ENCODE results near the gene CELSR1.
A peak's percentile ranks its signal among the peaks of the same experiment; 100 is the strongest.
"Not testable (repeated sequence)": the region's sequence is repeated elsewhere in the genome, so short reads cannot be mapped to it uniquely, and the experiment has no call there.

Gene CELSR1

DNA sequence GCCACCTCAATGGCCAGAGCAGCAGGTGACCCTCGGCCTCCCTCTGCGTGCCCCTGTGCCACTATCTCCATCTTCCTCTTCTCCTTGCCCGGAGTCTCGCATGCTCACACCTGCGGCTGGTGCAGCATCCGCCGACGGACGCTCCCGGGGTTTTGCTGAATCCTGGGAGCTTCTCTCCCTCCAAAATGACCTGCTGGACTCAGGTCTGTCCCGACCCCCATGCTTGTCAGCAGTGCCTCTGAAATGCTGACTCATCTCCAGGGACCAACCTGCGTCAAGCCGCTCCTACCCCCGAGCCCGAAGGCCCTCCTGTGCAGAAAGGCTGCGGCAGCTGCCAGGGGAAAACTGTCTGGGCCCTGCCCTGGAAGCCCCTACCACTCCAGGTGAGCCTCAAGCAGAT lies 58.4 kb downstream of the CELSR1 start:
- DNase-seq (ENCODE audit: low spot score): no peak

- no peak for DNase-seq (ENCODE audit: low spot score)
These were observed 59.3 kb downstream of the CELSR1 start for GRCh38 chr22:46478083-46478551.

DNA sequence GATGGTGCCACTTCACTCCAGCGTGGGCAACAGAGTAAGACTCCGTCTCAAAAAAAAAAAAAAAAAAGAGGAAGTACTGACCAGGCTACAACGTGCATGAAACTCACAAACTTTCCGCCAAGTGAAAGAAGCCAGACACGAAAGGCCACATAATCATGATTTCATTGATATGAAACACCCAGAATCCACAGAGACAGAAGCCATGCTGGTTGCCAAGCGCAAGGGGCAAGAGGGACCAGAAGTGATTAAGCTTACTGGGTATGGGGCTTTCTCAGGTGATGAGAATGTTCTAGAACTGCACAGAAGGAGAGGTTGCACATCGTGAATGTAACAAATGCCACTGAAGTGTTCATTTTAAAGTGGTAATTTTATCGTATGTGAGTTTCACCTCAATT lies 60.9 kb downstream of the CELSR1 start:
- no peak for DNase-seq (ENCODE audit: low spot score)

DNA sequence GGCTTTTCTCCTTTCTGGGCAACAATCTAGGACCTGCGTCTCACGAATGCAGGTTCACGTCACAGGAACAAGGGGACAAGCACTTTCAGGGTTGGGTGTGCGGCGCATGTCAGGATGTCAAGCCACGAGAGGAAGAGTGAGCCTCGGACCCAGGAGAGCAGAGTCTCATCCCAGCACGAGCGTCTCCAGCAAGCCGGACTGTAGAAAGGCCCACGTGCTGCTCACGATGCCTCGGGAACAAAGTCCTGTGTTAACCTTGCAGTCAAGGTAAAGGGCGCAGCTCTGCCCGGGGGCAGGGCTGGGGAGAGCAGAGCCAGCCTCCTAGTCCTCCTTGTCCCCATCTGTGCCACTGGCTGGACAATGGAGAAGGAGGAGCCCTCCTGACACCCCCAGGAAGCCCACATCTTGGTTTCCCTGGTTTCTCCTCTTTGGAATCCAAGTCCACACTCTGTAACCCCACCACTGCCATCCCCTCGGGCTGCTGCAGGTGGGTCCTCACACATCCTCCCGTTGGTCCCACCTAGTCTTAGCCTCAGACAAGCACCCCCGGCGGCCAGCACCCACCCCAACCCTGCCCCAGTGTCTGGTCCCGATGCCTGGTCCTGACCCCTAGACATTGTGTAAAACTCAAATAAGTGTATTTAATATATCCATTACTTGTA lies 63.4 kb downstream of the CELSR1 start:
- DNase-seq (ENCODE audit: low spot score): no peak

GRCh38 chr22:46473021-46473779 lies 64.2 kb downstream of the CELSR1 start:
- DNase-seq (ENCODE audit: low spot score): no peak

- no peak for DNase-seq (ENCODE audit: low spot score)
These were observed 64.8 kb downstream of the CELSR1 start for GRCh38 chr22:46472722-46473016.

DNA sequence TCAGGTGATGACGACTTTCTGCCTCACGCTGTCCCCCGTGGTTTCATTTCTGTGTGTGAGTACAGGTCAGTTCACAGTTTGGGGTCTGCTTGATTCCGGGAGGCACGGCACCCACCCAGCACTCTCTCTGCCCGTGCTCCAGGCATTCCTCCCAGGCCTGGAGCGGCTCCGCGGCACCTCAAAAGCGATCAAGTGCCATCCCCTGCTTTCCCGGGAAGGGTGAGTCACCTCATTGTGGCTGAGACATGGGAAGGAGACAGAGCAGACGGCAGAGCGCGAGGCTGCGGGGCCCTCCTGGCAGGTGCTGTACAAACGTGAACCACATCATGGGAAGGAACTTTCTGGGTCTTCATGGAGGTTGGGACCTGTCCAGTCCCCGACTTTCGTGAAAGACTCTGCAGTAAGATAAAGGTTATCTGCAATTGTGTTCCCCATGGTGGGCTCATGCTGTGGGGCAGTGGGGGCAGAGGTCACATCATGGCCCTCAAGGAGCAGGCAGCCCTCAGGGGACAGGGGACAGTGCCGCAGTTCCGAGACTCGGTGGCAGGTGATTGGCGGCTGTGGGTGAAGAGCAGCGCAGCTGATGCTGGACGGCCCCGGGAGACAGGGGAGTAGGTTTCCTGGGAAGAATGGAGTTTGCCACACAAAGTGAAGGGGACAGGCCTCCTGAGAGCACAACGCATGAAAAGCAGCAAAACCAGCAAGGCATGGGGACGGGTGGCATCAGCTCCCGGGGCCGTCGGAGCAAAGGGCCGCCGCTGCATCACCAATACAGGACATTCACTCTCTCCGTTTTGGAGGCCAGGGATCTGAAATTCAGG lies 65.3 kb downstream of the CELSR1 start:
- no peak for DNase-seq (ENCODE audit: low spot score)

GRCh38 chr22:46471330-46471729 lies 66.1 kb downstream of the CELSR1 start:
- not testable (repeated sequence) for DNase-seq (ENCODE audit: low spot score)

GRCh38 chr22:46469711-46470110 lies 67.7 kb downstream of the CELSR1 start:
- no peak for DNase-seq (ENCODE audit: low spot score)

- no peak for DNase-seq (ENCODE audit: low spot score)
These were observed 70.4 kb downstream of the CELSR1 start for GRCh38 chr22:46467006-46467405.

DNA sequence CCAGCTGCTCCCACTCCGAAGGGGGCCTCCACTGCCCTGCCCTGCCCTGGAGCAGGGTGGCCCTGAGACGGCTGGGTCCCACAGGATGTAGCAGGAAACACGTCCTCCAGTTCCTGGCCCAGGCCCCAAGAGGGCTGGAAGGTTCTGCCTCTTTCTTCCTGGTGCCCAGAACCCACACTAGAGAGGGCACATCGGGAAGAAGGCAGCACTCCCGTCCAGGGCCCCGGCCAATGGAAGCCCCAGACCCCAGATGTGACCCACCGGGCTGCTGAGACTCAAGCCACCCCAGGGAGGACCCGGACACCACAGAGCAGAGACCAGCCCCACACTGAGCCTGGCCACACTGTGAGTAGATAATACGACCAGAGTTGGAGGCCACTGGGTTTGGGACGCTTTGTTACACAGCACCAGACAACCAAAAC lies 71.2 kb downstream of the CELSR1 start:
- DNase-seq (ENCODE audit: low spot score): no peak

GRCh38 chr22:46465793-46466192 lies 71.6 kb downstream of the CELSR1 start:
- no peak for DNase-seq (ENCODE audit: low spot score)

- DNase-seq (ENCODE audit: low spot score): no peak
These were observed 72.1 kb downstream of the CELSR1 start for GRCh38 chr22:46465345-46465720.

DNA sequence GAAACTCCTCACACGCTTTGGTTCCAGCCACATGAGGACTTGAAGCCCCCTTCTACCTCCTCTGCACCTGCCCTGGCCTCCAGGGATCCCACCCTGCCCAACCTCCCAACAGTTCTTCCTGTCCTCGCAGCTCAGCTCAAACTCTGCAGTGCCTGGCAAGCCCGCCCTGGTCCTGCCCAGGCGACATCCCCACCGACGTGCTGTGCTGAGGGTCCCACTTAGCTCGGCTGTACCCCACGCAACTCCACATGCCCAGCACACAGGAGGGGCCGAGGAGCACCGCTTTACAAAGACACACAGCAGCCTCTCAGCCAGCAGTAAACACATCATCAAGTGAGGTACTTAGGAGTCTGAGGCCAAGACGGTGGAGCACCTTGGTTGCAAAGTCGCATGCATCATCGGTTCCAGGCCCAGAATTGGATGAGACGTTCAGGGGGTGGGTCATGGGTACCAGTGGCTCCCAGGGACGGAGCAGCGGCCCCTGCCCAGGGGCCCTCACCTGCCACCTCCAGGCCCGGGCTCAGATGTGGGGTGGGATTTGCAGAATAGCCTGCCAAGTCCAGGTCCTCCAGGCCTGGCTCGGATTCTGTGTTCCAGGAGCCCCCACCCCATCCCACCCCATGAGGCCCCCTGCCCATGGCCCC lies 72.6 kb downstream of the CELSR1 start:
- DNase-seq (ENCODE audit: low spot score): no peak

- DNase-seq (ENCODE audit: low spot score): no peak
These were observed 73.1 kb downstream of the CELSR1 start for GRCh38 chr22:46464296-46464695.

GRCh38 chr22:46463435-46464227 lies 73.8 kb downstream of the CELSR1 start:
- DNase-seq (ENCODE audit: low spot score): no peak

DNA sequence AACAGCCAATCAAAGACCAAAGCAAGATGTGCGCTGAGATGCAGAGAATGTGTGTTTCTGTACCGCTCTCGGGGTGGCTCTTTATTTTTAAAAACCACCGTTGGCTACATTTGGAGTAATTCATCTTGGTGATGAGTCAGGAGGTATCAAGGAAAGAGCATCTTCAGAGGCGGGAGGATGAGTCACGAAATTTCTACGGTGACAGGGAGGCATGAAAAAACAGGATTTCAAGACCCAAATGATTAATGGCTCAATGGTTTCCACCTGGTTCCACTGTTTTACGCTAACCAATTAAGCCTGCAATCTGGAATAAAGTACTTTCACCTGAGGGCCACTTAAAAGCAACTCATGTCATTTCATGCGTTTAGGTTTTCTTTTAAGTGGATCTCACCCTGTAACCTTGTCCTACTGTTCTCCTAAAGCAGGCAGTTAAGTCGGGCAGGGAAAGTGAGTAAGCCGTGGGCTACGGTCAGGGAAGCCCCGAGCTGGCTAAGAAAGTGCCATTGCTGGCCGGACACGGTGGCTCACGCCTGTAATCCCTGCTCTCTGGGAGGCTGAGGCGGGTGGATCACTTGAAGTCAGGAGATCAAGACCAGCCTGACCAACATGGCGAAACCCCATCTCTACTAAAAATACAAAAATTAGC lies 74.6 kb downstream of the CELSR1 start:
- peak; percentile 69 for DNase-seq (ENCODE audit: low spot score)

DNA sequence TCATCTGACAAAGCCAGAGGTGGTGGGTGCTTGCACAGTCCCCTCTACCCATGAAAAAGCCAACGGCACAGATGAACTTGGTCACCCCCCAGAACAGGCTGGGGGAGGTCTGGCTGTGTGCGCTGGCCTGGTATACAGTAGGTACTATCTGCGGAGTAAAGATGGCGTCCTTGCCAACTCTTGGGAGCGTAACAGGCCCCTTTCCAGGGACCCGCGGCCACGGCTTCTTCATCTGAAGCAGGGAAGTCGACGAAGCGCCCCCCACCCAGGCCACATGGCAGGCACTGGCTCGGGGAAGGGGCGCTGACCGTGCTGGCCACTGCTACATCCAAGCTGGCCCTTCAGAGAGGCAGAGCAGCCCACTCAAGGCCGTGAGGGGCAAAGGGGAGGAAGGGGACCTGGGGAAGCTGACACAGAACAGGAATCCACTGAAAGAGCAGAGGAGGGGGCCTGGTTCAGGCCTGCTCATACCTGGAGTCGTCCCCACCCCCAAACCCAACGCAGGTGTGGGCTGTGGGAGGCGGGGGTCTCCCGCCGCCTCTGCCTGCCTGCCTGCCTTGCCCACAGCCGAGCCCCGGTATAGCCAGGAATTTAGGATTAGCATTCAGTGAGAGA lies 75.7 kb downstream of the CELSR1 start:
- no peak for DNase-seq (ENCODE audit: low spot score)

DNA sequence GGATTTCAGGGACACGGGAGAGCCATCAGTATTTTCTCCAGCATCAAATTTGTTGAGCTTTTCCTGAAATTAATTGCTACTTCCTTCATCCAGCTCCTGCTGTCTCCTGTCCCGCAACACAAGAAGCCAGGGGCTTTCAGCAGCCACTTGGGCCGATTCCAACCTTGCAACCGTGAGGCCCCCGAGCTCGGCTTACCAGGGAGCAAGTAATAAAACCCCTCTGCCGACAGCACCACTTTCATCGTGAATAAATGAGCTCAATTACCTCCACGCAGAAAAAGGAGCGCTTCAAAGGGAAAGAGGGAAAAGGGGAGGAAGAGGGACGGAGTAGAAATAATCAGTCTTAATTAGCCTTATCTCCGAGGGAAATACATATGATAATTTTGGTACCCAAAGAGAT lies 76.6 kb downstream of the CELSR1 start:
- DNase-seq (ENCODE audit: low spot score): no peak

DNA sequence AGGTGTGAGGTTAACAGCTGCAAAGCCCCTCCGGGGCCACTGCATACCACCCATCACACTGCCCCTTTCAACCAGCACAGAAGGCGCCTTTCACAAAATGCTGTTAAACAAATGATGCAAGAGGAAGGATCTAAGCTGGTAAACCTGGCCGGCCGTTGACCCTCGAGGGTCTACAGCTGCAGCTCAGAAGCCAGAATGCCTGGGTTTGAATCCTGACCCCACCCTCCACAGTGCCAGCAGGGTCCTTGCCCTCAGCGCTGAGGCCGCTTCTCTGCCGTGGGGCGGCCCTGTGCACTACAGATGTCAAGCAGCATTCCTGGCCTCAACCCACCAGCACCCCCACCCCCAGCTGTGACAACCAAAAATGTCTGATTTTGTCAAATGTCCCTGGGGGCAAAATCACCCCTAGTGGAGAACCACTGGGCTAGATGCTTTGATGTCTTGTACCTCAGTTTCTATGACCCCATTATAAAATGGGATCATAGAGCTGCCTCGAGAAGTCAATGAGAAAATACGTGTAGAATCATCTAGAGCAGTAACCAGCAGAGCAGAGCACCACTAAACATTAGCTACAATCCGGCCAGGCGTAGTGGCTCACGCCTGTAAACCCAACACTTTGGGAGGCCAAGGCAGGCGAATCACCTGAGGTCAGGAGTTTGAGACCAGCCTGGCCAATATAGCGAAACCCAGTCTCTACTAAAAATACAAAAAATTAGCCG lies 77.9 kb downstream of the CELSR1 start:
- DNase-seq (ENCODE audit: low spot score): no peak
